D341Med (cell line): ENCODE measurements around the gene ABCA12.

Experiments used
- DNase-seq: peaks from one replicate; pipeline ENCODE4 v3.0.0; 2012; ENCODE audit warnings: low spot score

Gene ABCA12

GRCh38 chr2:214934006-214934405 is 204.4 kb downstream of the ABCA12 start:
- DNase-seq, result no peak

- DNase-seq, result no peak
Measured at GRCh38 chr2:214904634-214905033, 233.8 kb downstream of the ABCA12 start.

GRCh38 chr2:214904176-214904575 is 234.2 kb downstream of the ABCA12 start:
- DNase-seq, result no peak

GRCh38 chr2:214902286-214902685 is 236.1 kb downstream of the ABCA12 start:
- DNase-seq, result peak; percentile 10

- no peak for DNase-seq
Measured at GRCh38 chr2:214899751-214900150, 238.7 kb downstream of the ABCA12 start.

- no peak for DNase-seq
Measured at GRCh38 chr2:214896274-214896673, 242.2 kb downstream of the ABCA12 start.

- no peak for DNase-seq
Measured at GRCh38 chr2:214895469-214895868, 243.0 kb downstream of the ABCA12 start.

GRCh38 chr2:214889301-214889700 is 249.1 kb downstream of the ABCA12 start:
- DNase-seq, result no peak

GRCh38 chr2:214881647-214882202 is 256.7 kb downstream of the ABCA12 start:
- DNase-seq, result no peak
